GM23338 (cell line): ENCODE measurements around the gene SAMD11. TPM values are rescaled to one million over a fixed set of nuclear protein-coding genes. Genes with fewer than 3 reads are reported as not detected.

Experiments
- ATAC-seq: fragments of 200-7000 bp; cut with Tn5 transposase; 3 replicates; pipeline ENCODE4 v1.9.1; 2020
- DNase-seq: peaks from one replicate; pipeline ENCODE4 v3.0.0-alpha.2; 2015; ENCODE audit warnings: low spot score
- H2AFZ ChIP-seq: fragments of 200-600 bp; sonication (generic); 2 replicates; pipeline ENCODE4 v1.8.0; 2016; ENCODE audit warnings: antibody characterized with exemption, mild to moderate bottlenecking, moderate library complexity
- H3F3A ChIP-seq: fragments of 200-600 bp; sonication (generic); replicated peaks from 2 replicates; pipeline ENCODE4 v1.8.0; 2017; ENCODE audit warnings: antibody characterized with exemption, mixed run types, low read depth
- H3K27ac ChIP-seq: fragments of 200-600 bp; sonication (generic); 2 replicates; pipeline ENCODE4 v1.6.1; 2016; ENCODE audit warnings: low read depth
- H3K27me3 ChIP-seq: fragments of 200-600 bp; sonication (generic); 2 replicates; pipeline ENCODE4 v1.8.0; 2016; ENCODE audit warnings: mild to moderate bottlenecking, mixed run types, moderate library complexity; ENCODE audit not compliant: insufficient read depth
- H3K36me3 ChIP-seq: fragments of 200-600 bp; sonication (generic); 2 replicates; pipeline ENCODE4 v1.8.0; 2016; ENCODE audit warnings: mild to moderate bottlenecking; ENCODE audit not compliant: insufficient read depth
- H3K4me1 ChIP-seq: fragments of 200-600 bp; sonication (generic); 2 replicates; pipeline ENCODE4 v1.8.0; 2016; ENCODE audit warnings: mild to moderate bottlenecking, moderate library complexity; ENCODE audit not compliant: insufficient read depth
- H3K4me2 ChIP-seq: fragments of 200-600 bp; sonication (generic); 2 replicates; pipeline ENCODE4 v1.7.1; 2017; ENCODE audit warnings: mixed run types
- H3K4me3 ChIP-seq: fragments of 200-600 bp; sonication (generic); 2 replicates; pipeline ENCODE4 v1.6.1; 2016; ENCODE audit warnings: mixed run types
- H3K79me2 ChIP-seq: fragments of 200-600 bp; sonication (generic); replicated peaks from 2 replicates; pipeline ENCODE4 v1.8.0; 2017; ENCODE audit warnings: mild to moderate bottlenecking; ENCODE audit not compliant: insufficient read depth
- H3K9me2 ChIP-seq: fragments of 200-600 bp; sonication (generic); 2 replicates; pipeline ENCODE4 v1.8.0; 2017; ENCODE audit not compliant: insufficient read depth
- H4K20me1 ChIP-seq: fragments of 200-600 bp; sonication (generic); replicated peaks from 2 replicates; pipeline ENCODE4 v1.8.0; 2017; ENCODE audit warnings: mild to moderate bottlenecking; ENCODE audit not compliant: insufficient read depth
- H3K27ac Mint-ChIP-seq: 2 replicates; pipeline ENCODE4 v1.8.0; 2020; ENCODE audit warnings: inconsistent platforms, mild to moderate bottlenecking, moderate library complexity, mixed read lengths
- H3K27me3 Mint-ChIP-seq: 3 replicates; pipeline ENCODE4 v1.8.0; 2022; ENCODE audit warnings: low read depth, mild to moderate bottlenecking, moderate library complexity, mixed read lengths, inconsistent platforms; ENCODE audit not compliant: insufficient read depth, poor library complexity
- H3K36me3 Mint-ChIP-seq: 3 replicates; pipeline ENCODE4 v1.8.0; 2021; ENCODE audit warnings: low read depth, mild to moderate bottlenecking, inconsistent platforms, moderate library complexity, mixed read lengths
- H3K4me1 Mint-ChIP-seq: 3 replicates; pipeline ENCODE4 v1.8.0; 2020; ENCODE audit warnings: mild to moderate bottlenecking, inconsistent platforms, mixed read lengths
- H3K4me3 Mint-ChIP-seq: 3 replicates; pipeline ENCODE4 v1.8.0; 2021; ENCODE audit warnings: moderate library complexity, mild to moderate bottlenecking, inconsistent platforms, mixed read lengths
- H3K9me3 Mint-ChIP-seq: 3 replicates; pipeline ENCODE4 v1.8.0; 2020; ENCODE audit warnings: moderate library complexity, mild to moderate bottlenecking, inconsistent platforms, mixed read lengths
- CREB1 ChIP-seq: fragments of 250-450 bp; sonication (Bioruptor Pico); IDR thresholded peaks from 2 replicates; pipeline ENCODE4 v1.5.0; 2020; ENCODE audit warnings: low read depth, mild to moderate bottlenecking, moderate library complexity
- EZH2 ChIP-seq: fragments of 200-600 bp; sonication (generic); IDR thresholded peaks from one replicate; pipeline ENCODE4 v1.8.0; 2017; ENCODE audit warnings: antibody characterized with exemption, mild to moderate bottlenecking, low read depth; ENCODE audit not compliant: unreplicated experiment
- EZH2phosphoT487 ChIP-seq: fragments of 200-600 bp; sonication (generic); IDR thresholded peaks from one replicate; pipeline ENCODE4 v1.8.1; 2018; ENCODE audit warnings: antibody characterized with exemption; ENCODE audit not compliant: unreplicated experiment
- JUNB ChIP-seq: IDR thresholded peaks from one replicate; pipeline ENCODE4 v1.6.1; 2016; ENCODE audit warnings: antibody characterized with exemption; ENCODE audit not compliant: unreplicated experiment
- NANOG ChIP-seq: IDR thresholded peaks from 2 replicates; pipeline ENCODE4 v1.6.1; 2016; ENCODE audit warnings: antibody characterized with exemption, borderline replicate concordance
- POLR2AphosphoS5 ChIP-seq: IDR thresholded peaks from 2 replicates; pipeline ENCODE4 v1.6.1; 2016; ENCODE audit warnings: antibody characterized with exemption, low read depth
- STAT1 ChIP-seq: IDR thresholded peaks from one replicate; pipeline ENCODE4 v1.6.1; 2016; ENCODE audit warnings: antibody characterized with exemption; ENCODE audit not compliant: unreplicated experiment
- ZNF114 ChIP-seq: fragments of 250-450 bp; sonication (Bioruptor Pico); IDR thresholded peaks from 2 replicates; pipeline ENCODE4 v1.5.0; 2020; ENCODE audit warnings: mild to moderate bottlenecking, moderate library complexity
- ZNF331 ChIP-seq: fragments of 250-450 bp; sonication (Bioruptor Pico); IDR thresholded peaks from 2 replicates; pipeline ENCODE4 v1.5.0; 2020; ENCODE audit warnings: low read depth, mild to moderate bottlenecking, moderate library complexity
- polyA plus RNA-seq: library from polyadenylated mRNA; unstranded; fragments of >200 nt; fragmentation: Nextera tagmentation; extraction: Ambion mirVana; gene quantifications from 2 replicates; pipeline ENCODE4 v1.2.1, GENCODE V29; 2016
- total RNA-seq: library from RNA; depleted of rRNA; stranded (reverse); fragments of >200 nt; shearing (Covaris generic); gene quantifications from 2 replicates; pipeline ENCODE4 v1.2.3, GENCODE V29; 2014
- TF ChIP-seq, protein P1 (sequence below): fragments of 250-450 bp; sonication (Bioruptor Pico); IDR thresholded peaks from 2 replicates; pipeline ENCODE4 v1.5.0; 2020; ENCODE audit warnings: mild to moderate bottlenecking, moderate library complexity
- TF ChIP-seq, protein P2 (sequence below): IDR thresholded peaks from 2 replicates; pipeline ENCODE4 v1.6.1; 2016; ENCODE audit warnings: antibody characterized with exemption
- TF ChIP-seq, protein P3 (sequence below), 2 experiments: fragments of 200-600 bp in 1 of 2; sonication (generic) in 1 of 2; conservative IDR thresholded peaks; 2 replicates each; pipeline versions ENCODE4 v1.5.1 to v1.6.1; 2016 to 2017; ENCODE audit warnings: antibody characterized with exemption in 2 of 2, low read depth in 2 of 2, mild to moderate bottlenecking in 2 of 2, moderate library complexity in 1 of 2
- TF ChIP-seq, protein P4 (sequence below): IDR thresholded peaks from one replicate; pipeline ENCODE4 v1.6.1; 2018; ENCODE audit warnings: antibody characterized with exemption; ENCODE audit not compliant: unreplicated experiment

Gene SAMD11
- total and polyA plus RNA-seq, 2 experiments from 2014 or later = 0.14 to 0.40 TPM

DNA sequence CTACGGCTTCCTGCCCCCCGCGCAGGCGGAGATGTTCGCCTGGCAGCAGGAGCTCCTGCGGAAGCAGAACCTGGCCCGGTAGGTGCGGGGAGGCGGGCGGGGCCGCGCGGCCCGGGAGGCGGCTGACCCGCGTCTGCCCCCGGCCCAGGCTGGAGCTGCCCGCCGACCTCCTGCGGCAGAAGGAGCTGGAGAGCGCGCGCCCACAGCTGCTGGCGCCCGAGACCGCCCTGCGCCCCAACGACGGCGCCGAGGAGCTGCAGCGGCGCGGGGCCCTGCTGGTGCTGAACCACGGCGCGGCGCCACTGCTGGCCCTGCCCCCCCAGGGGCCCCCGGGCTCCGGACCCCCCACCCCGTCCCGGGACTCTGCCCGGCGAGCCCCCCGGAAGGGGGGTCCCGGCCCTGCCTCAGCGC lies 18.7 kb downstream of the SAMD11 start:
- H2AFZ ChIP-seq = no peak overlapping the region
- ATAC-seq (peak; percentile 33), DNase-seq (peak; percentile 70)
- H3K4me3 Mint-ChIP-seq = no peak overlapping the region
- TF ChIP-seq POLR2AphosphoS5 = no peak
- TF ChIP-seq STAT1 = no peak
- no peak for TF ChIP-seq JUNB
- TF ChIP-seq, protein P1, sequence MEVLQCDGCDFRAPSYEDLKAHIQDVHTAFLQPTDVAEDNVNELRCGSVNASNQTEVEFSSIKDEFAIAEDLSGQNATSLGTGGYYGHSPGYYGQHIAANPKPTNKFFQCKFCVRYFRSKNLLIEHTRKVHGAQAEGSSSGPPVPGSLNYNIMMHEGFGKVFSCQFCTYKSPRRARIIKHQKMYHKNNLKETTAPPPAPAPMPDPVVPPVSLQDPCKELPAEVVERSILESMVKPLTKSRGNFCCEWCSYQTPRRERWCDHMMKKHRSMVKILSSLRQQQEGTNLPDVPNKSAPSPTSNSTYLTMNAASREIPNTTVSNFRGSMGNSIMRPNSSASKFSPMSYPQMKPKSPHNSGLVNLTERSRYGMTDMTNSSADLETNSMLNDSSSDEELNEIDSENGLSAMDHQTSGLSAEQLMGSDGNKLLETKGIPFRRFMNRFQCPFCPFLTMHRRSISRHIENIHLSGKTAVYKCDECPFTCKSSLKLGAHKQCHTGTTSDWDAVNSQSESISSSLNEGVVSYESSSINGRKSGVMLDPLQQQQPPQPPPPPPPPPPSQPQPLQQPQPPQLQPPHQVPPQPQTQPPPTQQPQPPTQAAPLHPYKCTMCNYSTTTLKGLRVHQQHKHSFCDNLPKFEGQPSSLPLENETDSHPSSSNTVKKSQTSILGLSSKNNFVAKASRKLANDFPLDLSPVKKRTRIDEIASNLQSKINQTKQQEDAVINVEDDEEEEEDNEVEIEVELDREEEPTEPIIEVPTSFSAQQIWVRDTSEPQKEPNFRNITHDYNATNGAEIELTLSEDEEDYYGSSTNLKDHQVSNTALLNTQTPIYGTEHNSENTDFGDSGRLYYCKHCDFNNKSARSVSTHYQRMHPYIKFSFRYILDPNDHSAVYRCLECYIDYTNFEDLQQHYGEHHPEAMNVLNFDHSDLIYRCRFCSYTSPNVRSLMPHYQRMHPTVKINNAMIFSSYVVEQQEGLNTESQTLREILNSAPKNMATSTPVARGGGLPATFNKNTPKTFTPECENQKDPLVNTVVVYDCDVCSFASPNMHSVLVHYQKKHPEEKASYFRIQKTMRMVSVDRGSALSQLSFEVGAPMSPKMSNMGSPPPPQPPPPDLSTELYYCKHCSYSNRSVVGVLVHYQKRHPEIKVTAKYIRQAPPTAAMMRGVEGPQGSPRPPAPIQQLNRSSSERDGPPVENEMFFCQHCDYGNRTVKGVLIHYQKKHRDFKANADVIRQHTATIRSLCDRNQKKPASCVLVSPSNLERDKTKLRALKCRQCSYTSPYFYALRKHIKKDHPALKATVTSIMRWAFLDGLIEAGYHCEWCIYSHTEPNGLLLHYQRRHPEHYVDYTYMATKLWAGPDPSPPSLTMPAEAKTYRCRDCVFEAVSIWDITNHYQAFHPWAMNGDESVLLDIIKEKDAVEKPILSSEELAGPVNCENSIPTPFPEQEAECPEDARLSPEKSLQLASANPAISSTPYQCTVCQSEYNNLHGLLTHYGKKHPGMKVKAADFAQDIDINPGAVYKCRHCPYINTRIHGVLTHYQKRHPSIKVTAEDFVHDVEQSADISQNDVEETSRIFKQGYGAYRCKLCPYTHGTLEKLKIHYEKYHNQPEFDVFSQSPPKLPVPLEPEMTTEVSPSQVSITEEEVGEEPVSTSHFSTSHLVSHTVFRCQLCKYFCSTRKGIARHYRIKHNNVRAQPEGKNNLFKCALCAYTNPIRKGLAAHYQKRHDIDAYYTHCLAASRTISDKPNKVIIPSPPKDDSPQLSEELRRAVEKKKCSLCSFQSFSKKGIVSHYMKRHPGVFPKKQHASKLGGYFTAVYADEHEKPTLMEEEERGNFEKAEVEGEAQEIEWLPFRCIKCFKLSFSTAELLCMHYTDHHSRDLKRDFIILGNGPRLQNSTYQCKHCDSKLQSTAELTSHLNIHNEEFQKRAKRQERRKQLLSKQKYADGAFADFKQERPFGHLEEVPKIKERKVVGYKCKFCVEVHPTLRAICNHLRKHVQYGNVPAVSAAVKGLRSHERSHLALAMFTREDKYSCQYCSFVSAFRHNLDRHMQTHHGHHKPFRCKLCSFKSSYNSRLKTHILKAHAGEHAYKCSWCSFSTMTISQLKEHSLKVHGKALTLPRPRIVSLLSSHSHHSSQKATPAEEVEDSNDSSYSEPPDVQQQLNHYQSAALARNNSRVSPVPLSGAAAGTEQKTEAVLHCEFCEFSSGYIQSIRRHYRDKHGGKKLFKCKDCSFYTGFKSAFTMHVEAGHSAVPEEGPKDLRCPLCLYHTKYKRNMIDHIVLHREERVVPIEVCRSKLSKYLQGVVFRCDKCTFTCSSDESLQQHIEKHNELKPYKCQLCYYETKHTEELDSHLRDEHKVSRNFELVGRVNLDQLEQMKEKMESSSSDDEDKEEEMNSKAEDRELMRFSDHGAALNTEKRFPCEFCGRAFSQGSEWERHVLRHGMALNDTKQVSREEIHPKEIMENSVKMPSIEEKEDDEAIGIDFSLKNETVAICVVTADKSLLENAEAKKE = no peak
- TF ChIP-seq NANOG = no peak
- TF ChIP-seq, protein P2, sequence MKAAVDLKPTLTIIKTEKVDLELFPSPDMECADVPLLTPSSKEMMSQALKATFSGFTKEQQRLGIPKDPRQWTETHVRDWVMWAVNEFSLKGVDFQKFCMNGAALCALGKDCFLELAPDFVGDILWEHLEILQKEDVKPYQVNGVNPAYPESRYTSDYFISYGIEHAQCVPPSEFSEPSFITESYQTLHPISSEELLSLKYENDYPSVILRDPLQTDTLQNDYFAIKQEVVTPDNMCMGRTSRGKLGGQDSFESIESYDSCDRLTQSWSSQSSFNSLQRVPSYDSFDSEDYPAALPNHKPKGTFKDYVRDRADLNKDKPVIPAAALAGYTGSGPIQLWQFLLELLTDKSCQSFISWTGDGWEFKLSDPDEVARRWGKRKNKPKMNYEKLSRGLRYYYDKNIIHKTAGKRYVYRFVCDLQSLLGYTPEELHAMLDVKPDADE = no peak
- TF ChIP-seq, protein P3, sequence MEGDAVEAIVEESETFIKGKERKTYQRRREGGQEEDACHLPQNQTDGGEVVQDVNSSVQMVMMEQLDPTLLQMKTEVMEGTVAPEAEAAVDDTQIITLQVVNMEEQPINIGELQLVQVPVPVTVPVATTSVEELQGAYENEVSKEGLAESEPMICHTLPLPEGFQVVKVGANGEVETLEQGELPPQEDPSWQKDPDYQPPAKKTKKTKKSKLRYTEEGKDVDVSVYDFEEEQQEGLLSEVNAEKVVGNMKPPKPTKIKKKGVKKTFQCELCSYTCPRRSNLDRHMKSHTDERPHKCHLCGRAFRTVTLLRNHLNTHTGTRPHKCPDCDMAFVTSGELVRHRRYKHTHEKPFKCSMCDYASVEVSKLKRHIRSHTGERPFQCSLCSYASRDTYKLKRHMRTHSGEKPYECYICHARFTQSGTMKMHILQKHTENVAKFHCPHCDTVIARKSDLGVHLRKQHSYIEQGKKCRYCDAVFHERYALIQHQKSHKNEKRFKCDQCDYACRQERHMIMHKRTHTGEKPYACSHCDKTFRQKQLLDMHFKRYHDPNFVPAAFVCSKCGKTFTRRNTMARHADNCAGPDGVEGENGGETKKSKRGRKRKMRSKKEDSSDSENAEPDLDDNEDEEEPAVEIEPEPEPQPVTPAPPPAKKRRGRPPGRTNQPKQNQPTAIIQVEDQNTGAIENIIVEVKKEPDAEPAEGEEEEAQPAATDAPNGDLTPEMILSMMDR (conservative IDR thresholded peaks at IDR 0.05; ENCODE audit: low read depth in 2 of 2) = no peak
- TF ChIP-seq ZNF331 = no peak
- no peak for TF ChIP-seq CREB1 (CRISPR knock-in tag)
- TF ChIP-seq EZH2phosphoT487 = no peak
- no peak for TF ChIP-seq EZH2
- TF ChIP-seq, protein P4, sequence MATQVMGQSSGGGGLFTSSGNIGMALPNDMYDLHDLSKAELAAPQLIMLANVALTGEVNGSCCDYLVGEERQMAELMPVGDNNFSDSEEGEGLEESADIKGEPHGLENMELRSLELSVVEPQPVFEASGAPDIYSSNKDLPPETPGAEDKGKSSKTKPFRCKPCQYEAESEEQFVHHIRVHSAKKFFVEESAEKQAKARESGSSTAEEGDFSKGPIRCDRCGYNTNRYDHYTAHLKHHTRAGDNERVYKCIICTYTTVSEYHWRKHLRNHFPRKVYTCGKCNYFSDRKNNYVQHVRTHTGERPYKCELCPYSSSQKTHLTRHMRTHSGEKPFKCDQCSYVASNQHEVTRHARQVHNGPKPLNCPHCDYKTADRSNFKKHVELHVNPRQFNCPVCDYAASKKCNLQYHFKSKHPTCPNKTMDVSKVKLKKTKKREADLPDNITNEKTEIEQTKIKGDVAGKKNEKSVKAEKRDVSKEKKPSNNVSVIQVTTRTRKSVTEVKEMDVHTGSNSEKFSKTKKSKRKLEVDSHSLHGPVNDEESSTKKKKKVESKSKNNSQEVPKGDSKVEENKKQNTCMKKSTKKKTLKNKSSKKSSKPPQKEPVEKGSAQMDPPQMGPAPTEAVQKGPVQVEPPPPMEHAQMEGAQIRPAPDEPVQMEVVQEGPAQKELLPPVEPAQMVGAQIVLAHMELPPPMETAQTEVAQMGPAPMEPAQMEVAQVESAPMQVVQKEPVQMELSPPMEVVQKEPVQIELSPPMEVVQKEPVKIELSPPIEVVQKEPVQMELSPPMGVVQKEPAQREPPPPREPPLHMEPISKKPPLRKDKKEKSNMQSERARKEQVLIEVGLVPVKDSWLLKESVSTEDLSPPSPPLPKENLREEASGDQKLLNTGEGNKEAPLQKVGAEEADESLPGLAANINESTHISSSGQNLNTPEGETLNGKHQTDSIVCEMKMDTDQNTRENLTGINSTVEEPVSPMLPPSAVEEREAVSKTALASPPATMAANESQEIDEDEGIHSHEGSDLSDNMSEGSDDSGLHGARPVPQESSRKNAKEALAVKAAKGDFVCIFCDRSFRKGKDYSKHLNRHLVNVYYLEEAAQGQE = no peak
- no peak for TF ChIP-seq ZNF114 (CRISPR knock-in tag)
- H3K79me2 ChIP-seq = no peaks in the 10 kb centered on the region
- H3K27me3 ChIP-seq = peaks cover 68% of the 10 kb centered on the region
- H3K9me2 ChIP-seq = no peaks in the 10 kb centered on the region
- H3K36me3 Mint-ChIP-seq = peaks cover 17% of the 10 kb centered on the region; the same call in 2 of the 3 replicates
- H3K36me3 ChIP-seq = peaks cover 6% of the 10 kb centered on the region; the same call in 1 of the 2 replicates
- H3K27ac ChIP-seq = no peak overlapping the region
- H3K4me2 ChIP-seq = peak overlapping the region; percentile 79
- no peak overlapping the region for H3K27ac Mint-ChIP-seq
- H3K9me3 Mint-ChIP-seq = peaks cover 3% of the 10 kb centered on the region; the same call in 1 of the 3 replicates
- 0 out of 2 replicates have a peak, but pooled peaks cover 3% of the 10 kb centered on the region for H3F3A ChIP-seq
- H3K27me3 Mint-ChIP-seq = peaks cover 51% of the 10 kb centered on the region
- H3K4me1 ChIP-seq = peaks cover 5% of the 10 kb centered on the region; the same call in 1 of the 2 replicates
- H3K4me1 Mint-ChIP-seq = peaks cover 11% of the 10 kb centered on the region; the same call in 2 of the 3 replicates
- H4K20me1 ChIP-seq = no peaks in the 10 kb centered on the region; the same call in 1 of the 2 replicates
- H3K4me3 ChIP-seq = peak overlapping the region; percentile 55
